DND-41 (cell line): Measurements from ENCODE around the gene ACTL6B.

Source experiments
- ATAC-seq: fragments of 200-7000 bp; cut with Tn5 transposase; 3 replicates; pipeline ENCODE4 v1.9.1; 2021; ENCODE audit warnings: low read depth; ENCODE audit not compliant: insufficient read depth
- DNase-seq: peaks from one replicate; pipeline ENCODE4 v3.0.0-alpha.2; 2020
- H2AFZ ChIP-seq: 2 replicates; pipeline ENCODE4 v1.6.0; 2012; ENCODE audit warnings: low read depth, low read length
- H3K27ac ChIP-seq: 2 replicates; pipeline ENCODE4 v1.5.1; 2012; ENCODE audit warnings: low read length, inconsistent platforms
- H3K27me3 ChIP-seq: fragments of 200-600 bp; sonication (generic); 2 replicates; pipeline ENCODE4 v1.6.0; 2012; ENCODE audit warnings: low read length, mild to moderate bottlenecking, inconsistent platforms; ENCODE audit not compliant: insufficient read depth, poor library complexity
- H3K36me3 ChIP-seq: 2 replicates; pipeline ENCODE4 v1.5.1; 2012; ENCODE audit warnings: low read length, inconsistent platforms; ENCODE audit not compliant: insufficient read depth
- H3K4me1 ChIP-seq: 2 replicates; pipeline ENCODE4 v1.5.1; 2012; ENCODE audit warnings: mild to moderate bottlenecking, low read length; ENCODE audit not compliant: insufficient read depth
- H3K4me2 ChIP-seq: 2 replicates; pipeline ENCODE4 v1.6.0; 2012; ENCODE audit warnings: mild to moderate bottlenecking, moderate library complexity, low read length, inconsistent platforms; ENCODE audit not compliant: insufficient read depth
- H3K4me3 ChIP-seq, 2 experiments: fragments of 200-600 bp in 1 of 2; shearing (Covaris generic) in 1 of 2; 2 replicates each; pipeline ENCODE4 v1.5.1; 2012 to 2016; ENCODE audit warnings: inconsistent platforms in 2 of 2, low read length in 2 of 2, mild to moderate bottlenecking in 2 of 2, low read depth in 1 of 2, moderate library complexity in 1 of 2
- H3K79me2 ChIP-seq: 2 replicates; pipeline ENCODE4 v1.6.0; 2012; ENCODE audit warnings: low read length, inconsistent platforms; ENCODE audit not compliant: insufficient read depth
- H3K9ac ChIP-seq: 2 replicates; pipeline ENCODE4 v1.6.0; 2012; ENCODE audit warnings: low read depth, mild to moderate bottlenecking, inconsistent platforms, low read length, moderate library complexity
- H3K9me3 ChIP-seq: 2 replicates; pipeline ENCODE4 v1.5.1; 2012; ENCODE audit warnings: low read length, moderate library complexity, mild to moderate bottlenecking, inconsistent platforms; ENCODE audit not compliant: insufficient read depth, severe bottlenecking
- H4K20me1 ChIP-seq: 2 replicates; pipeline ENCODE4 v1.6.0; 2012; ENCODE audit warnings: low read length; ENCODE audit not compliant: insufficient read depth
- EZH2 ChIP-seq: IDR thresholded peaks from 3 replicates; pipeline ENCODE4 v1.6.1; 2012; ENCODE audit warnings: borderline replicate concordance, low read depth, mild to moderate bottlenecking, moderate library complexity, low read length, inconsistent platforms; ENCODE audit not compliant: severe bottlenecking
- TF ChIP-seq, protein P1 (sequence below): IDR thresholded peaks from 2 replicates; pipeline ENCODE4 v1.5.1; 2012; ENCODE audit warnings: borderline replicate concordance, low read length, moderate library complexity, mild to moderate bottlenecking; ENCODE audit not compliant: poor library complexity, severe bottlenecking; ENCODE audit errors: extremely low read depth

The ACTL6B gene

DNA sequence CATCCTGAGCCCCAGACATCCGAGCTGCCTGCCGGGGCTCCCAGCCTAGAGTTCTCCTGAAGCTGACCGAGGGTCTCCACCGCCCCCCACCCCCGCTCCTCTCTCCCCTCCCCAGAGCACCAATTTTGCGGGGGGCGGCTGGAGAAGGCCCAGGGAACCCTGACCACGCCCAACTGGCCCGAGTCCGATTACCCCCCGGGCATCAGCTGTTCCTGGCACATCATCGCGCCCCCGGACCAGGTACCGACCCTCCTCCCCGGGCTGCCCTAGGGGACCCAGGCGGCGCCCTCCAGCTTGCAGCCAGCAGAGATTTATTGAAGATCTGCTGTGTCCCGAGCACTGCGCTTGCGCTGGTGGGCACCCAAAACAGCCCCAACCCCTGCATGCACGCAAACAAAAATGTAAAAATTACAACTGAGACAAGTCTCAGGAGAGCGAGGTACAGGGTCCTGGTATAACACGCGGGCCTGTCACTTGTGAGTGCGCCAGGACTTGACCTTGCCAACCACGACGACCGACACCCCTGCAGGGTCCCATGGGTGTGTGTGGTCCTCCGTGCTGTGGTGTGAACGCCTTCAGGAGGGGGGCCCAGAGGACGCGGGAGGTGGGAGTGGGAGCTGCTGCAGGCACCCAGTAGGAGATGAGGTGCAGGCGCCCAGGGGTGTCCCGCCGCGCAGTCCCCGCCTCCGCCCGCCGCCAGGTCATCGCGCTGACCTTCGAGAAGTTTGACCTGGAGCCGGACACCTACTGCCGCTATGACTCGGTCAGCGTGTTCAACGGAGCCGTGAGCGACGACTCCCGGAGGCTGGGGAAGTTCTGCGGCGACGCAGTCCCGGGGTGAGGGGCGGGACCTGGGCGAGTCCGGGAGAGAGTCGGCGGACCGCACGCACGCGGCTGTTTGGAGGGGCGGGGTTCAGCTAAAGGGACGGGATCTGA, 51.0 kb downstream of the ACTL6B start:
- no peak for ATAC-seq
- H3K4me2 ChIP-seq: peak overlapping the region; percentile 94
- peak overlapping the region; percentile 51 to 80; a peak in 3 of 4 replicates for H3K4me3 ChIP-seq
- peak overlapping the region; percentile 97 for H2AFZ ChIP-seq
- H3K9me3 ChIP-seq: no peaks in the 10 kb centered on the region
- TF ChIP-seq, protein P1, sequence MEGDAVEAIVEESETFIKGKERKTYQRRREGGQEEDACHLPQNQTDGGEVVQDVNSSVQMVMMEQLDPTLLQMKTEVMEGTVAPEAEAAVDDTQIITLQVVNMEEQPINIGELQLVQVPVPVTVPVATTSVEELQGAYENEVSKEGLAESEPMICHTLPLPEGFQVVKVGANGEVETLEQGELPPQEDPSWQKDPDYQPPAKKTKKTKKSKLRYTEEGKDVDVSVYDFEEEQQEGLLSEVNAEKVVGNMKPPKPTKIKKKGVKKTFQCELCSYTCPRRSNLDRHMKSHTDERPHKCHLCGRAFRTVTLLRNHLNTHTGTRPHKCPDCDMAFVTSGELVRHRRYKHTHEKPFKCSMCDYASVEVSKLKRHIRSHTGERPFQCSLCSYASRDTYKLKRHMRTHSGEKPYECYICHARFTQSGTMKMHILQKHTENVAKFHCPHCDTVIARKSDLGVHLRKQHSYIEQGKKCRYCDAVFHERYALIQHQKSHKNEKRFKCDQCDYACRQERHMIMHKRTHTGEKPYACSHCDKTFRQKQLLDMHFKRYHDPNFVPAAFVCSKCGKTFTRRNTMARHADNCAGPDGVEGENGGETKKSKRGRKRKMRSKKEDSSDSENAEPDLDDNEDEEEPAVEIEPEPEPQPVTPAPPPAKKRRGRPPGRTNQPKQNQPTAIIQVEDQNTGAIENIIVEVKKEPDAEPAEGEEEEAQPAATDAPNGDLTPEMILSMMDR: no peak
- no peak for TF ChIP-seq EZH2
- no peaks in the 10 kb centered on the region; the same call in 1 of the 2 replicates for H4K20me1 ChIP-seq
- peaks cover 5% of the 10 kb centered on the region; the same call in 1 of the 2 replicates for H3K36me3 ChIP-seq
- H3K27me3 ChIP-seq: no peaks in the 10 kb centered on the region
- H3K9ac ChIP-seq: peak overlapping the region; percentile 88
- H3K4me1 ChIP-seq: peaks cover 27% of the 10 kb centered on the region
- no peak for DNase-seq
- H3K27ac ChIP-seq: peak overlapping the region; percentile 80; the same call in 1 of the 2 replicates
- H3K79me2 ChIP-seq: no peaks in the 10 kb centered on the region

DNA sequence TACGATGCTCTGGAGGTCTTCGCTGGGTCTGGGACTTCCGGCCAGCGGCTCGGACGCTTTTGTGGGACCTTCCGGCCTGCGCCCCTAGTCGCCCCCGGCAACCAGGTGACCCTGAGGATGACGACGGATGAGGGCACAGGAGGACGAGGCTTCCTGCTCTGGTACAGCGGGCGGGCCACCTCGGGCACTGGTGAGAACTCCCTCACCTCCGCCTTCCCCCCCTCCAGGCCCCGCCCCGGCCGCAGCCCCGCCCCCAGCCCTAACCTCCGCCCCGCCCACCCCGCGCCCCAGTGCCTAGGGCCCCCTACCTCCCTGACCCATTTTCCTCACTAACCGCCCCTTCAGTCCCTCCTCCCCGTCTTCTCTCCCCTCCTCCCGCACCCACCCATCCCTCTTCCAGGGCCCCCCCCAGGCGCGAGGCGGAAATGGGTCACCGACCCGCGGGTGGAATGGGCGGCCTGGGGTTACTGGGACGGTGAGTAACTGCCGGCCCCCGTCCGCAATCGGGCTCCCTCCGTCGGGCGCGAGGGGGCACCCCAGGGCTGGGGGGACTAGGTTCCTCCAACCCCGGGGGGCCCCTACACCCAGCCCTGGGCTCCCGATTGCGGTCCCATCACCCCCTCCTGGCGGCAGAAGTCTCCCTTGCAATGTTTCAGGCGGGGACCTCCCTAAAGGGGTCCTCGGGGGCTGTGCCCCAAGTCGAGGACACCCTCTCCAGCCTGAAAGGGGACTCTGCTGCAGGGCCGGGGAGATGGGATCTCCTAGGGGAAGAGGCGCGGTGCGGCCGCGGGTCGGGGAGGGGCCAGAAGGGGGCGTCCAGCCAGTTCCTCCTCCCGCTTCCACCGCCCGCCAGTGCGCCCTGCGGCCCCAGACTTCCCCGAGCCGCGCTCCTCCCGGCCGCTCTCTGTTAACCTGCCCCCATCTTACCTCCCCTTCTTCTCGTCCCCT, 51.9 kb downstream of the ACTL6B start:
- DNase-seq (peak; percentile 88), ATAC-seq (peak; percentile 76)
- Histone ChIP-seq H2AFZ (peak overlapping the region; percentile 97), H3K4me3 (peak overlapping the region; percentile 51 to 80; a peak in 3 of 4 replicates), H3K36me3 (peaks cover 5% of the 10 kb centered on the region; the same call in 1 of the 2 replicates), H3K4me1 (peaks cover 27% of the 10 kb centered on the region), H3K79me2 (no peaks in the 10 kb centered on the region), H3K27ac (peak overlapping the region; percentile 80), H3K27me3 (no peaks in the 10 kb centered on the region), H3K9me3 (no peaks in the 10 kb centered on the region), H3K9ac (peak overlapping the region; percentile 88), H3K4me2 (peak overlapping the region; percentile 94), H4K20me1 (no peaks in the 10 kb centered on the region; the same call in 1 of the 2 replicates)
- TF ChIP-seq, protein P1: peak; percentile 56
- TF ChIP-seq EZH2: no peak

DNA sequence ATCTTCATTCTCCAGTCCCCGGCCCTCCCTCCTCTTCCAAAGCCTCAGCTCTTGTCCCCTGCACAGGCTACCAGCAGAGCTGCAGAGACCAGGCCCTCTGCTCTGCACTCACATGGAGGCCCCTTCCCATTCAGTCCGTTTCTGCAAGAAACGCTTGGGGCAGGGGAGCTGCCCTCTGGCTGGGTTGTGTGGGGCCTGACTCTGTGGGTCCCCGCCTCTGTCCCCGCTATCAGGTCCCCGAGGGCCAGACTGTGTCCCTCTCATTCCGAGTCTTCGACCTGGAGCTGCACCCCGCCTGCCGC, 52.6 kb downstream of the ACTL6B start:
- ATAC-seq: peak; percentile 15
- Histone ChIP-seq H3K4me2 (peak overlapping the region; percentile 94), H3K9ac (peak overlapping the region; percentile 64), H3K4me1 (peaks cover 27% of the 10 kb centered on the region), H2AFZ (peak overlapping the region; percentile 90), H3K27ac (peak overlapping the region; percentile 70), H3K79me2 (no peaks in the 10 kb centered on the region), H3K36me3 (peaks cover 5% of the 10 kb centered on the region; the same call in 1 of the 2 replicates), H3K9me3 (no peaks in the 10 kb centered on the region), H4K20me1 (no peaks in the 10 kb centered on the region; the same call in 1 of the 2 replicates), H3K27me3 (no peaks in the 10 kb centered on the region), H3K4me3 (peak overlapping the region in 1 of 2 experiments; percentile 80; a peak in 3 of 4 replicates)
- TF ChIP-seq, protein P1: no peak
- TF ChIP-seq EZH2: no peak
- DNase-seq: no peak
